SU-DHL-6 (cell line): ENCODE data around the gene MYO7A.

Source experiments
- EZH2phosphoT487 ChIP-seq: fragments of 200-600 bp; sonication (generic), shearing (Covaris generic); conservative IDR thresholded peaks from 2 replicates; pipeline ENCODE4 v1.6.1; 2018; ENCODE audit warnings: mild to moderate bottlenecking, antibody characterized with exemption, low read length, moderate library complexity, mixed read lengths
- TF ChIP-seq, protein P1 (sequence below): fragments of 200-600 bp; sonication (generic); IDR thresholded peaks from one replicate; pipeline ENCODE4 v1.5.1; 2017; ENCODE audit warnings: antibody characterized with exemption, mild to moderate bottlenecking, low read length, moderate library complexity; ENCODE audit not compliant: insufficient read depth, poor library complexity, severe bottlenecking

DNA sequence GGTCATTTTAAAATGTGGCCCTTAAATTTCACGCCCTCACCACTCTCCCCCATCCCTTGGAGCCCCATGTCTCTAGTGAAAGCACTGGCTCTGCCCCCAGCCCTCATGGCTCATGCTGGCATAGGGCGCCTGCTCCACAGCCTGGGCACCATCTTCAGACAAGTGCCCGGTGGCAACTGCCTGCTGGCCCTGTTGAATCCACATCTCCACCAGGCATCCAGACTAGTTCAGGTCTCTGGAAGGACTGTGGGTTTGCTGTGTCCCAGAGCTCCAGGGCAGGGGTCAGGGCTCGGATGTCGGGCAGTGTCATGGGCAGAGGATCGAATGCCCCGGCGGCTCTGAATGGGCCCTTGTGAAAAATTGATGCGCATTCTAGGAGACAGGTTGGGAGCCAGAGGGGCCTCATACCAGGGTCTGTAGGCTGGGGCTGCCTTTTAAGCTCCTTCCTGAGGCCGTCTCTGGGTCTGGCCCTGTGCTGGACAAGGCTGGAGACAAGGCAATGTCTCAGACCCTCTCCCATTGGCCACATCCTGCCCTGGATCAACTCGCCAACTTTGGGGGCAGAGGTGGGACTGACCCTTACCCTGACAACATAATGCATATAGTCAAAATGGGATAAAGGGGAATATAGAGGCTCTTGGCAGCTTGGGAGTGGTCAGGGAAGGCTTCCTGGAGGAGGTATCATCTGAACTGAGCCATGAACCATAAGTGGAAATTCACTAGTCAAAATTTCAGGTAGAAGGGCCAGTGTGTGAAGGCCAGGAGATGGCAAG lies 1.2 kb downstream of the MYO7A start:
- TF ChIP-seq, protein P1, sequence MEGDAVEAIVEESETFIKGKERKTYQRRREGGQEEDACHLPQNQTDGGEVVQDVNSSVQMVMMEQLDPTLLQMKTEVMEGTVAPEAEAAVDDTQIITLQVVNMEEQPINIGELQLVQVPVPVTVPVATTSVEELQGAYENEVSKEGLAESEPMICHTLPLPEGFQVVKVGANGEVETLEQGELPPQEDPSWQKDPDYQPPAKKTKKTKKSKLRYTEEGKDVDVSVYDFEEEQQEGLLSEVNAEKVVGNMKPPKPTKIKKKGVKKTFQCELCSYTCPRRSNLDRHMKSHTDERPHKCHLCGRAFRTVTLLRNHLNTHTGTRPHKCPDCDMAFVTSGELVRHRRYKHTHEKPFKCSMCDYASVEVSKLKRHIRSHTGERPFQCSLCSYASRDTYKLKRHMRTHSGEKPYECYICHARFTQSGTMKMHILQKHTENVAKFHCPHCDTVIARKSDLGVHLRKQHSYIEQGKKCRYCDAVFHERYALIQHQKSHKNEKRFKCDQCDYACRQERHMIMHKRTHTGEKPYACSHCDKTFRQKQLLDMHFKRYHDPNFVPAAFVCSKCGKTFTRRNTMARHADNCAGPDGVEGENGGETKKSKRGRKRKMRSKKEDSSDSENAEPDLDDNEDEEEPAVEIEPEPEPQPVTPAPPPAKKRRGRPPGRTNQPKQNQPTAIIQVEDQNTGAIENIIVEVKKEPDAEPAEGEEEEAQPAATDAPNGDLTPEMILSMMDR, result no peak
- TF ChIP-seq EZH2phosphoT487, result no peak
